ENCODE measurements around the gene ARPP19.

The ARPP19 gene

DNA sequence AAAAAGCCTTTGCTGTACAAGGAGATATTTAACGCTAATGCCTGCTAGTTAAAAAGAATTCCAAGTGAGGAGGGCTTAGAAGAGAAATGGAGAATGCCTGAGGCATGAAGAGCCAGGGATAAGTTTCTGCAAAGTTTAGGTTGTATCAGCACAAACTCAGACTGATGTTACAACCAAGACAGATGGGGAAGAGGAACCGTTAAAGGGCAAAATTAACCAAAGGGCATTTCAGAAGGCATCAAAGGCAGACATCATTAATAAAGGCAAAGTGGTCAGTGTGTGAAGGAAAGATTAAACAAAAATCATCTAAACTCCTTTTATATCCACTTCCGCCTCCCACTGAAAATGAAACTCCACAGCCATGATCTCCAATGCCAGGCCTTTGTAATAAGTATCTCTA lies 47.1 kb downstream of the ARPP19 start:
- no peak overlapping the region for H3K27ac Mint-ChIP-seq
- no peaks in the 10 kb centered on the region for H3K9me3 Mint-ChIP-seq
- TF ChIP-seq, protein P1, sequence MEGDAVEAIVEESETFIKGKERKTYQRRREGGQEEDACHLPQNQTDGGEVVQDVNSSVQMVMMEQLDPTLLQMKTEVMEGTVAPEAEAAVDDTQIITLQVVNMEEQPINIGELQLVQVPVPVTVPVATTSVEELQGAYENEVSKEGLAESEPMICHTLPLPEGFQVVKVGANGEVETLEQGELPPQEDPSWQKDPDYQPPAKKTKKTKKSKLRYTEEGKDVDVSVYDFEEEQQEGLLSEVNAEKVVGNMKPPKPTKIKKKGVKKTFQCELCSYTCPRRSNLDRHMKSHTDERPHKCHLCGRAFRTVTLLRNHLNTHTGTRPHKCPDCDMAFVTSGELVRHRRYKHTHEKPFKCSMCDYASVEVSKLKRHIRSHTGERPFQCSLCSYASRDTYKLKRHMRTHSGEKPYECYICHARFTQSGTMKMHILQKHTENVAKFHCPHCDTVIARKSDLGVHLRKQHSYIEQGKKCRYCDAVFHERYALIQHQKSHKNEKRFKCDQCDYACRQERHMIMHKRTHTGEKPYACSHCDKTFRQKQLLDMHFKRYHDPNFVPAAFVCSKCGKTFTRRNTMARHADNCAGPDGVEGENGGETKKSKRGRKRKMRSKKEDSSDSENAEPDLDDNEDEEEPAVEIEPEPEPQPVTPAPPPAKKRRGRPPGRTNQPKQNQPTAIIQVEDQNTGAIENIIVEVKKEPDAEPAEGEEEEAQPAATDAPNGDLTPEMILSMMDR (IDR thresholded peaks at IDR 0.05; ENCODE audit: unreplicated experiment in 3 of 3), result no peak
- H3K27me3 Mint-ChIP-seq (ENCODE audit: low read depth), result peaks cover 19% of the 10 kb centered on the region
- no peaks in the 10 kb centered on the region for H3K4me1 Mint-ChIP-seq
- no peaks in the 10 kb centered on the region for H3K36me3 Mint-ChIP-seq (ENCODE audit: low read depth)
- H3K4me3 Mint-ChIP-seq, result no peak overlapping the region

DNA sequence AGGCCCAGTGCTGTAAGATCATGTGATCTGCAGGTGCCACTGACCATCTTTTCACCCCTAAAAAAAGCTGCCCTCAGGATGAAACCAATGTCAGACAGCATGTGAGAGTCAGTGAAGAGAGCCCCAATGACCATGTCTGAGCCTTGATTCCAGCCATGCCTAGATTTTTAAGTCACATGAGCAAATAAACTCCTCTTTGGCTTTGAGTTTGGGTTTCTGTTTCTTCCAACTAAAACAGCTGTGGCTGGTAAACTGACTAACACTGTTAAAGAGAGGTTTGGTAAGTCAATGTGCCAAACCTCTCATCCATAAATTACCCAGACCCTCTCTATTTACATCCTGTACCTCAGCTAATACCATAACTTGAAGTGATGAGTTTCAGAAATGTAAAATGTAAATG lies 48.4 kb downstream of the ARPP19 start:
- Mint-ChIP-seq H3K4me1 (no peaks in the 10 kb centered on the region), H3K36me3 (ENCODE audit: low read depth) (no peaks in the 10 kb centered on the region), H3K4me3 (no peak overlapping the region), H3K27ac (no peak overlapping the region), H3K9me3 (no peaks in the 10 kb centered on the region), H3K27me3 (ENCODE audit: low read depth) (peaks cover 8% of the 10 kb centered on the region)
- TF ChIP-seq, protein P1 (IDR thresholded peaks at IDR 0.05; ENCODE audit: unreplicated experiment in 3 of 3), result no peak

DNA sequence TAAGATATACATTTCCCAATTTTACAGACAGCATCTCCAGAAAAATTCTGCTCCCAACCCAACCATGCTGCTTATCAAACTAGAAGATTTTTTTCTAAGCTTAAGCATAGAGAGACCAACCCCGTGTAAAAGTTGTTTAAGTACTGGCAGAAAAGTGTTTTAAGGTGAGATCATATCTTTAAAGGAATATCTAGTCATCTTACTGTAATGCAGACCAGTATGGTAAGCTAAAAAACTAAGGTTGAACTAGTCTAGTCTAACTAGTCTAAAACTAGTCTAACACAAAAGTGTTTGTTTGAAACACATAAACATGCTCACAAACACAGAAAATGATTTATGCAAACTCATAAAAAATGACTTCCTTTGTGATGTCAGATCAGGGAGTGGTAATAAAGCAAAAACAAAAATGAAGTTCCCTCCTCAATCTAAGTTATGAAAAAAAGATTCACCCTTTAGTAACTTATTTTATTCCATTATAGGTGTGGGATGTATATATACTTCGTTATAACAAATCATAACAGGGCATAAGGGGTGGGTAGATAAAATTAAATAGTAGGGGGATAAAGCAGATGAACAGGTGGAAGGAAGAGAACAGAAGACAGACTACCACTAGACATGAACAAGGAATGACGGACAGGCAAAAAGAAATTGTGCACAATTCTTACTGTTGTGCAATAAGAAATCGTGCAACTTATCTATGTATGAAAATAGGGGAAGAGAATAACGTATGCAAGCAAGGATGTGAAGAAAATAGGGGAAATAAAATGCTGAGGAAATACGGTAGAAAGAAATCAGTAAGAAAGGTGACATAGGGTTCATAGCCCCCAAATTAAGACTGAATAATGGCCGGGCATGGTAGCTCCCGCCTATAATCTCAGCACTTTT lies 50.1 kb downstream of the ARPP19 start:
- Mint-ChIP-seq H3K9me3 (no peaks in the 10 kb centered on the region), H3K27ac (no peak overlapping the region), H3K4me1 (no peaks in the 10 kb centered on the region), H3K36me3 (ENCODE audit: low read depth) (no peaks in the 10 kb centered on the region), H3K27me3 (ENCODE audit: low read depth) (peaks cover 5% of the 10 kb centered on the region), H3K4me3 (no peak overlapping the region)
- TF ChIP-seq, protein P1 (IDR thresholded peaks at IDR 0.05; ENCODE audit: unreplicated experiment in 3 of 3), result no peak

DNA sequence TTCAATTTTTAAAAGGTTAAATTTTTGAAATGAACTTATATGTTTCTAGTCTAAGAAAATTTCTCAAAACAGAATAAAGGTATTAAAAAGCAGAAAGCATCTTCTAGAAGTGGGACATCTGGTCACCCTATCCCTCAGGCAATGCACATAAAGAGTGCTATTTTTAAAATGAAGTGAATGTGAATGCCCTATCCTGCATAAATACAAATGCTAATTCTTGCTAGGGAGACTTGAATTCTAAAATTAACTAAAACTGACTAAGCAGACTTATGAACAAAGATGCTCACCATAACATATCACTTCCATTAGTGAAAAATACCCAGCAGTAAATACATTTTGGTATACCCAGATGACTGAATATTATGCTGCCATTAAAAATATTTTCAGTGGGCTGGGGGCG lies 51.8 kb downstream of the ARPP19 start:
- no peak overlapping the region for H3K4me3 Mint-ChIP-seq
- TF ChIP-seq, protein P1 (IDR thresholded peaks at IDR 0.05; ENCODE audit: unreplicated experiment in 3 of 3), result no peak
- no peak overlapping the region for H3K27ac Mint-ChIP-seq
- no peaks in the 10 kb centered on the region for H3K27me3 Mint-ChIP-seq (ENCODE audit: low read depth)
- no peaks in the 10 kb centered on the region for H3K9me3 Mint-ChIP-seq
- no peaks in the 10 kb centered on the region for H3K36me3 Mint-ChIP-seq (ENCODE audit: low read depth)
- no peaks in the 10 kb centered on the region for H3K4me1 Mint-ChIP-seq

DNA sequence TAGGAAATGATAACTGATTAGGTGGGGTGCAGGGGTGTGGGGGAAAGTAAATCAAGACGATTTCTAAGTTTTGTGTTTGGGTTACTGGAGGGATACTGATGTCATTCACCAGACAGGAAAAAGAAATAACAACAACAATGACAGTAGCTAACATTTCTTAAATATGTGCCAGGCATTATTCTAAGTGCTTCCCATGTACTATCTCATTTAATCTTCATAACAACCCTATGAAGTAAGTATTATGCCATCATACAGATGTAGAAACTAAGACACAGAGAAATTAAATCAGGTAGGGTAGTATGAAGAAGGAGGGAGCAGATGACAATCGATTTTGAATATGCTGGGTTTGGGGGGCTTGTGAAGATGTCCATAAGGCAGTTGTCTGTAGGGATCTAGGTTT lies 53.5 kb downstream of the ARPP19 start:
- no peak overlapping the region for H3K27ac Mint-ChIP-seq

More for the DNA sequence above, 53.5 kb downstream of the ARPP19 start:
- TF ChIP-seq, protein P1 (IDR thresholded peaks at IDR 0.05; ENCODE audit: unreplicated experiment in 3 of 3), result no peak
- H3K4me1 Mint-ChIP-seq, result peaks cover 4% of the 10 kb centered on the region
- H3K27me3 Mint-ChIP-seq (ENCODE audit: low read depth), result no peaks in the 10 kb centered on the region
- H3K36me3 Mint-ChIP-seq (ENCODE audit: low read depth), result no peaks in the 10 kb centered on the region
- no peak overlapping the region for H3K4me3 Mint-ChIP-seq
- no peaks in the 10 kb centered on the region for H3K9me3 Mint-ChIP-seq

Measured in nephron (organoid).